HUES48 (cell line): Measurements from ENCODE around the gene ITGAD.

ENCODE experiments used
- H3K27ac ChIP-seq: one replicate; pipeline ENCODE4 v1.7.0; 2013; ENCODE audit warnings: low read depth, low read length, inconsistent platforms
- H3K27me3 ChIP-seq: 2 replicates; pipeline ENCODE4 v1.6.1; 2013; ENCODE audit warnings: mild to moderate bottlenecking, low read length; ENCODE audit not compliant: control insufficient read depth, insufficient read depth
- H3K36me3 ChIP-seq: 2 replicates; pipeline ENCODE4 v1.6.1; 2013; ENCODE audit warnings: low read length; ENCODE audit not compliant: control insufficient read depth, insufficient read depth
- H3K4me1 ChIP-seq: 2 replicates; pipeline ENCODE4 v1.6.1; 2013; ENCODE audit warnings: mild to moderate bottlenecking, low read length; ENCODE audit not compliant: control insufficient read depth, insufficient read depth
- H3K4me3 ChIP-seq: 2 replicates; pipeline ENCODE4 v1.5.1; 2013; ENCODE audit warnings: mild to moderate bottlenecking, low read depth, low read length
- H3K9ac ChIP-seq: 2 replicates; pipeline ENCODE4 v1.6.1; 2013; ENCODE audit warnings: mild to moderate bottlenecking, low read depth, low read length, moderate library complexity
- H3K9me3 ChIP-seq: 2 replicates; pipeline ENCODE4 v1.6.1; 2013; ENCODE audit warnings: low read length; ENCODE audit not compliant: control insufficient read depth, insufficient read depth

Gene ITGAD

GRCh38 chr16:31453255-31454204, 60.4 kb downstream of the ITGAD start:
- no peak overlapping the region for H3K4me3 ChIP-seq
- no peaks in the 10 kb centered on the region for H3K36me3 ChIP-seq
- peaks cover 27% of the 10 kb centered on the region for H3K4me1 ChIP-seq
- no peaks in the 10 kb centered on the region for H3K9me3 ChIP-seq
- no peaks in the 10 kb centered on the region for H3K27me3 ChIP-seq
- H3K27ac ChIP-seq: peak overlapping the region; percentile 81
- H3K9ac ChIP-seq: no peak overlapping the region

DNA sequence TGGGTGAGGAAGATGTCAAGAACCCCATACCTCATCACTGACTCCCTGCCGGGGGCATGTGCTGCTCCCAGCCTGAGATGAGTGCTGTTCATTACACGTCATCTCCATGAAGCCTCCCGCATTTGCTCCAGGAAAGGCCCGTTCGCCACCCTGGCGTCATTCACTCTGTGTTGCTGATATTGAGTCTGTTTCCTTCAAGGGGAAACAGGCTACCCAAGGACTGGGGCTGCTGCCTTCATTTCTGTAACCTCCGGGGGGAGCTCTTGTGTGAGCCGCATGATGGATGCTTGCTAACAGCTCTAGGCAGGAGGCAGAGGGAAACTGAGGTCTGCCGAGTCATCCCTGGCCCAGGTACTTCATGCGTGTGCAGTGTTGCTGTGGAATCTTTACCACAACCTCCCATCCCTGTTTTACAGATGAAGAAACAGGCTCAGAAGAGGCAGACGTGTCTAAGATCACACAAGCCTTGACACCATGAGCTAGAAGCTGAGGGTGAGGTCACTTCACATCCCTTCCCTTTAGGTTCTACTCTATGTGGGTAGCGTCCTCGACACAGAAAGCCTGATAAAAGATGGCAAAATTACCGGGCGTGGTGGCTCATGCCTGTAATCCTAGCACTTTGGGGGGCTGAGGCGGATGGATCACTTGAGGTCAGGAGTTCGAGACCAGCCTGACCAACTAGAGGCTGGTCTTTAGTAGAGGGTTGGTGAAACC, 62.6 kb downstream of the ITGAD start:
- no peaks in the 10 kb centered on the region for H3K9me3 ChIP-seq
- peaks cover 27% of the 10 kb centered on the region for H3K4me1 ChIP-seq
- no peak overlapping the region for H3K27ac ChIP-seq
- no peak overlapping the region for H3K4me3 ChIP-seq
- H3K9ac ChIP-seq: no peak overlapping the region
- no peaks in the 10 kb centered on the region for H3K36me3 ChIP-seq
- H3K27me3 ChIP-seq: no peaks in the 10 kb centered on the region

- no peak overlapping the region for H3K4me3 ChIP-seq
- H3K27me3 ChIP-seq: no peaks in the 10 kb centered on the region
Measured at GRCh38 chr16:31456988-31457360, 63.8 kb downstream of the ITGAD start.

DNA sequence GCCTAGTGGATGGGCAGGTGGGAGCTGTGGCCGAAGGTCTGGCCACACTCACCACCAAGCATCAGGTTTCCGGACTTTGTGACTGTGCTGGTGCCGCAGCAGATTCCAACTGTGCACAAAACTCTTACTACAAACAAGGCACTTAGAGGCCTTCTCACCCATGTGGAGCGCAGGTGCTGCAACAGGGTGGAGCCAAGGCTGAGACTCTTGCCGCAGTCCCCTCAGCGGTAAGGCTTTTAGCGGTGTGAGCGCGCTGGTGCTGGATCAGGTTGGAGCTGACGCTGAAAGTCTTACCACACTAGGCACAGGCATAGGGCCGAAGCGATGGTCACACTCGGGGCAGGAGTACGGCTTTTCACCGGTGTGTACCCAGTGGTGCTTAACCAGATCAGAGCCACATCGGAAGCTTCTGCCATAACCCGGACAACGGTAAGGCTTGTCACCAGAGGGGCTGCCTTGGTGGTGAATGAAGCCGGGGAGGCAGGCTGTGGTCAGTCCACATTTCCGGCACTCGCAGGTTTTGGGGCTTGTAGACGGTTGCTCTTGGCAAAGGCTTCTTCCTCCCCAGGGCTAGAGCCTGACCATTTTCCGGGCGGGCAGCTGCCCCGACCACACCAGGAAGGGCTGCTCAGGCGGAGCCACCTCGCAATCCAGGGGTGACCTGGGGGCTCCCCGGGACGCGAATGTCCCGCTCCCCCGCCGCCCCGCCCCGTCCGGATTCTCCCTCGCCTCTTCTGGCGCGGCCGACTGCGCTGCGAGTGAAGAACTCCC, 65.1 kb downstream of the ITGAD start:
- H3K9ac ChIP-seq: peak overlapping the region; percentile 98
- H3K36me3 ChIP-seq: peaks cover 7% of the 10 kb centered on the region
- no peaks in the 10 kb centered on the region for H3K9me3 ChIP-seq
- H3K27me3 ChIP-seq: no peaks in the 10 kb centered on the region
- peaks cover 10% of the 10 kb centered on the region for H3K4me1 ChIP-seq
- H3K27ac ChIP-seq: peak overlapping the region; percentile 99
- H3K4me3 ChIP-seq: peak overlapping the region; percentile 87

More at GRCh38 chr16:31456988-31457360, 63.8 kb downstream of the ITGAD start:
- H3K36me3 ChIP-seq: no peaks in the 10 kb centered on the region; the same call in 1 of the 2 replicates
- H3K4me1 ChIP-seq: peaks cover 22% of the 10 kb centered on the region
- H3K27ac ChIP-seq: no peak overlapping the region
- H3K9ac ChIP-seq: no peak overlapping the region
- no peaks in the 10 kb centered on the region for H3K9me3 ChIP-seq

GRCh38 chr16:31458844-31459686, 65.9 kb downstream of the ITGAD start, which contains the start of gene ARMC5:
Gene ARMC5, plus strand, starts transcription at chr16:31459501. Its CDS starts 24 bp downstream, at chr16:31459525.
- 0 out of 2 replicates have a peak, but pooled peaks cover 3% of the 10 kb centered on the region for H3K4me1 ChIP-seq
- peak within 1 kb of the TSS; percentile 87 for H3K4me3 ChIP-seq
- peak within 1 kb of the TSS; percentile 98 for H3K9ac ChIP-seq
- H3K27me3 ChIP-seq: no peaks in the 10 kb centered on the region
- peaks cover 7% of the 10 kb centered on the region for H3K36me3 ChIP-seq
- peak within 1 kb of the TSS; percentile 99 for H3K27ac ChIP-seq
- no peaks in the 10 kb centered on the region for H3K9me3 ChIP-seq

- H3K27ac ChIP-seq: peak overlapping the region; percentile 99
- H3K9me3 ChIP-seq: no peaks in the 10 kb centered on the region
- H3K4me1 ChIP-seq: 0 out of 2 replicates have a peak, but pooled peaks cover 3% of the 10 kb centered on the region
- H3K9ac ChIP-seq: peak overlapping the region; percentile 98
- H3K36me3 ChIP-seq: peaks cover 11% of the 10 kb centered on the region
- no peaks in the 10 kb centered on the region for H3K27me3 ChIP-seq
- H3K4me3 ChIP-seq: peak overlapping the region; percentile 87
Measured at GRCh38 chr16:31459687-31460581, 66.8 kb downstream of the ITGAD start.

DNA sequence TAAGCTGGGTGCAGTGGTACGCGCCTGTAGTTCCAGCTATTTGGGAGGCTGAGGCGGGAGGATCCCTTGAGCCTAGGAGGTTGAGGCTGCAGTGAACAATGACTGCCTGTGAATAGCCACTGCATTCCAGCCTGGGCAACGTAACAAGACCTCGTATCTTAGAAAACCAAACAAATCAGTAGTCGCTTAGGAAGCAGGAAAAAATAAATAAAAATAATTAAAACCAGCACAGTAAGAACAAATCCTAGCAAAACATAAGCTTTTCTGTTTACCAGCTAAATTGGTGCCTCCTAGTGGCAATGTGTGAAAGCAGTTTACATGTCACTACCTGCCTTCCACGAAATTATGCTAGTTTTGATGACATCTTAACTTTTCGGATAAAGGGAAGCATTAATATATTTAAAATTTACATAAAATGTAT, 67.5 kb downstream of the ITGAD start:
- Histone ChIP-seq H3K27ac (peak overlapping the region; percentile 99), H3K36me3 (peaks cover 14% of the 10 kb centered on the region), H3K9ac (peak overlapping the region; percentile 19; the same call in 1 of the 2 replicates), H3K9me3 (no peaks in the 10 kb centered on the region), H3K27me3 (no peaks in the 10 kb centered on the region), H3K4me3 (peak overlapping the region; percentile 64), H3K4me1 (0 out of 2 replicates have a peak, but pooled peaks cover 3% of the 10 kb centered on the region)

GRCh38 chr16:31461201-31461920, 68.2 kb downstream of the ITGAD start:
- no peaks in the 10 kb centered on the region for H3K27me3 ChIP-seq
- H3K4me1 ChIP-seq: 0 out of 2 replicates have a peak, but pooled peaks cover 3% of the 10 kb centered on the region
- peaks cover 16% of the 10 kb centered on the region for H3K36me3 ChIP-seq
- H3K9ac ChIP-seq: no peak overlapping the region
- H3K9me3 ChIP-seq: no peaks in the 10 kb centered on the region
- H3K4me3 ChIP-seq: no peak overlapping the region
- H3K27ac ChIP-seq: no peak overlapping the region
